A673 (cell line): ENCODE data around the gene COL8A1. TPM values are rescaled to one million over a fixed set of nuclear protein-coding genes. Genes with fewer than 3 reads are reported as not detected.
A peak's percentile ranks its signal among the peaks of the same experiment; 100 is the strongest.

Experiments
- BruUV-seq: library from RNA; stranded (reverse); fragments of 400-500 nt; replicated peaks from 2 replicates; lab custom pipeline; 2021; lab: Mats Ljungman, UMichigan
- CTCF ChIA-PET: fragments of 300-600 bp; sonication (Branson Sonifier 250); formaldehyde crosslinking; loops from one replicate; lab custom pipeline; 2022; ENCODE audit warnings: antibody characterized with exemption; lab: Charles Lee
- POLR2A ChIA-PET: fragments of 300-600 bp; sonication (Branson Sonifier 250); formaldehyde crosslinking; loops from one replicate; lab custom pipeline; 2022; ENCODE audit warnings: antibody characterized with exemption; ENCODE audit not compliant: low non-redundant PET; lab: Charles Lee
- DNase-seq: peaks from one replicate; pipeline ENCODE4 v3.0.0-alpha.2; 2015; ENCODE audit warnings: low spot score
- H3K27ac ChIP-seq: fragments of 200-600 bp; sonication (generic); 2 replicates; pipeline ENCODE4 v1.5.1; 2016; ENCODE audit warnings: mixed run types, low read depth, mild to moderate bottlenecking, mixed read lengths, antibody characterized with exemption, low read length; ENCODE audit not compliant: poor library complexity, severe bottlenecking
- H3K27me3 ChIP-seq: fragments of 200-600 bp; sonication (generic); replicated peaks from 2 replicates; pipeline ENCODE4 v1.6.1; 2017; ENCODE audit warnings: mixed run types, low read depth, mild to moderate bottlenecking, mixed read lengths, antibody characterized with exemption, low read length; ENCODE audit not compliant: insufficient read depth, poor library complexity
- H3K36me3 ChIP-seq: fragments of 200-600 bp; sonication (generic); 2 replicates; pipeline ENCODE4 v1.6.1; 2016; ENCODE audit warnings: mixed run types, mild to moderate bottlenecking, mixed read lengths, antibody characterized with exemption, low read length; ENCODE audit not compliant: insufficient read depth, poor library complexity, severe bottlenecking
- H3K4me1 ChIP-seq: fragments of 200-600 bp; sonication (generic); 2 replicates; pipeline ENCODE4 v1.6.1; 2017; ENCODE audit warnings: mixed run types, mild to moderate bottlenecking, mixed read lengths, antibody characterized with exemption, low read length; ENCODE audit not compliant: insufficient read depth, poor library complexity, severe bottlenecking
- H3K4me3 ChIP-seq: fragments of 200-600 bp; sonication (generic); 2 replicates; pipeline ENCODE4 v1.5.1; 2016; ENCODE audit warnings: low read depth, mixed run types, mild to moderate bottlenecking, mixed read lengths, low read length; ENCODE audit not compliant: poor library complexity, severe bottlenecking
- H3K9me3 ChIP-seq: fragments of 200-600 bp; sonication (generic); 2 replicates; pipeline ENCODE4 v1.6.1; 2016; ENCODE audit warnings: mixed run types, low read depth, mild to moderate bottlenecking, mixed read lengths, antibody characterized with exemption, low read length; ENCODE audit not compliant: poor library complexity, severe bottlenecking
- CTCF ChIP-seq: fragments of 300-800, 200-600 bp; sonication (generic); conservative IDR thresholded peaks from 2 replicates; pipeline ENCODE4 v1.5.1; 2017; ENCODE audit warnings: low read depth, mild to moderate bottlenecking, antibody characterized with exemption, low read length, moderate library complexity, mixed read lengths
- EZH2 ChIP-seq: fragments of 200-600 bp; sonication (generic); IDR thresholded peaks from 2 replicates; pipeline ENCODE4 v1.6.1; 2017; ENCODE audit warnings: borderline replicate concordance, low read depth, mild to moderate bottlenecking, mixed read lengths, antibody characterized with exemption, low read length; ENCODE audit not compliant: poor library complexity, severe bottlenecking
- intact Hi-C: fragments of 100-400 bp; cut with micrococcal nuclease; formaldehyde crosslinking; loops from one replicate; pipeline ENCODE4 v1.10.0; 2022; ENCODE audit not compliant: unreplicated experiment
- total RNA-seq: library from RNA; stranded (reverse); gene quantifications from 2 replicates; pipeline ENCODE4 v1.2.3, GENCODE V29; 2021

COL8A1 gene
- total RNA-seq, 1 experiment from 2014 or later = 2.5 TPM

- Histone ChIP-seq H3K27ac (no peak overlapping the region), H3K4me1 (peaks cover 5% of the 10 kb centered on the region), H3K27me3 (no peaks in the 10 kb centered on the region), H3K9me3 (no peaks in the 10 kb centered on the region), H3K36me3 (no peaks in the 10 kb centered on the region), H3K4me3 (no peak overlapping the region)
- ChIA-PET POLR2A (interaction anchor here (0.6 kb wide), 1 partner anchor 887 kb away, joined by 3 read pairs; no protein-coding TSS in a partner anchor), CTCF (interaction anchor here (0.6 to 1.4 kb wide), 6 partner anchors 60 to 753 kb away, joined by 3 to 10 read pairs (median 4); no protein-coding TSS in a partner anchor)
- intact Hi-C loops = loop anchor here (2.0 kb wide), 2 partner anchors 103 to 249 kb away; no protein-coding TSS in a partner anchor
- no TSS peak for BruUV-seq
- no peak for TF ChIP-seq EZH2
- peak; percentile 66 for TF ChIP-seq CTCF
- peak; percentile 83 for DNase-seq
Measured at GRCh38 chr3:99747915-99748314, 109.5 kb downstream of the COL8A1 start.

- BruUV-seq = no TSS peak
- POLR2A ChIA-PET = no interaction called here
- CTCF ChIA-PET = no interaction called here
- Histone ChIP-seq H3K36me3 (no peaks in the 10 kb centered on the region), H3K4me1 (no peaks in the 10 kb centered on the region), H3K4me3 (no peak overlapping the region), H3K9me3 (no peaks in the 10 kb centered on the region), H3K27ac (no peak overlapping the region), H3K27me3 (no peaks in the 10 kb centered on the region)
- intact Hi-C loops = loop anchor here (2.0 to 10.0 kb wide), 6 partner anchors 563 to 1147 kb away; no protein-coding TSS in a partner anchor
- DNase-seq = no peak
- TF ChIP-seq CTCF (no peak), EZH2 (no peak)
Measured at GRCh38 chr3:99751649-99752048, 113.3 kb downstream of the COL8A1 start.

GRCh38 chr3:99753268-99753975, 115.0 kb downstream of the COL8A1 start:
- ChIA-PET CTCF (interaction anchor here (0.6 to 2.0 kb wide), 6 partner anchors 108 to 1149 kb away, joined by 3 to 9 read pairs (median 4); no protein-coding TSS in a partner anchor), POLR2A (no interaction called here)
- Histone ChIP-seq H3K9me3 (no peaks in the 10 kb centered on the region), H3K27ac (no peak overlapping the region), H3K4me1 (no peaks in the 10 kb centered on the region), H3K4me3 (no peak overlapping the region), H3K27me3 (no peaks in the 10 kb centered on the region), H3K36me3 (no peaks in the 10 kb centered on the region)
- TF ChIP-seq EZH2 (no peak), CTCF (peak; percentile 81)
- BruUV-seq = no TSS peak
- peak; percentile 82 for DNase-seq
- intact Hi-C loops = loop anchor here (2.0 to 10.0 kb wide), 6 partner anchors 565 to 1149 kb away; no protein-coding TSS in a partner anchor
